Endothelial cell of hepatic sinusoid (primary cell): ENCODE measurements around the gene ADCY2.

Experiments used
- in situ Hi-C: cut with HindIII; loops from 2 replicates; pipeline ENCODE4 v1.10.0; 2017; ENCODE audit warnings: low sequenced_read_pairs

Gene ADCY2

GRCh38 chr5:7772141-7772540 lies 376.2 kb downstream of the ADCY2 start:
- in situ Hi-C loops = no loop called here

- in situ Hi-C loops = no loop called here
Observed at GRCh38 chr5:7773178-7773577, 377.2 kb downstream of the ADCY2 start.

GRCh38 chr5:7776442-7776841 lies 380.5 kb downstream of the ADCY2 start:
- in situ Hi-C loops = no loop called here

- in situ Hi-C loops = no loop called here
Observed at GRCh38 chr5:7779019-7780005, 383.4 kb downstream of the ADCY2 start.

- in situ Hi-C loops = no loop called here
Observed at GRCh38 chr5:7781899-7782298, 386.0 kb downstream of the ADCY2 start.

- in situ Hi-C loops = no loop called here
Observed at GRCh38 chr5:7784683-7785380, 388.9 kb downstream of the ADCY2 start.

- in situ Hi-C loops = no loop called here
Observed at GRCh38 chr5:7787770-7788169, 391.8 kb downstream of the ADCY2 start.

GRCh38 chr5:7789567-7789966 lies 393.6 kb downstream of the ADCY2 start:
- in situ Hi-C loops = no loop called here

GRCh38 chr5:7793895-7794294 lies 398.0 kb downstream of the ADCY2 start:
- in situ Hi-C loops = no loop called here

GRCh38 chr5:7794311-7794710 lies 398.4 kb downstream of the ADCY2 start:
- in situ Hi-C loops = no loop called here

- in situ Hi-C loops = no loop called here
Observed at GRCh38 chr5:7794823-7795222, 398.9 kb downstream of the ADCY2 start.

- in situ Hi-C loops = no loop called here
Observed at GRCh38 chr5:7795306-7795705, 399.4 kb downstream of the ADCY2 start.

- in situ Hi-C loops = no loop called here
Observed at GRCh38 chr5:7801891-7802614, 406.1 kb downstream of the ADCY2 start.

GRCh38 chr5:7802855-7803254 lies 406.9 kb downstream of the ADCY2 start:
- in situ Hi-C loops = no loop called here

- in situ Hi-C loops = no loop called here
Observed at GRCh38 chr5:7803937-7804336, 408.0 kb downstream of the ADCY2 start.

- in situ Hi-C loops = no loop called here
Observed at GRCh38 chr5:7805379-7805778, 409.4 kb downstream of the ADCY2 start.

- in situ Hi-C loops = no loop called here
Observed at GRCh38 chr5:7808998-7809397, 413.1 kb downstream of the ADCY2 start.

- in situ Hi-C loops = no loop called here
Observed at GRCh38 chr5:7811715-7812114, 415.8 kb downstream of the ADCY2 start.

- in situ Hi-C loops = no loop called here
Observed at GRCh38 chr5:7813007-7813406, 417.1 kb downstream of the ADCY2 start.

GRCh38 chr5:7813576-7813975 lies 417.6 kb downstream of the ADCY2 start:
- in situ Hi-C loops = no loop called here

- in situ Hi-C loops = no loop called here
Observed at GRCh38 chr5:7814816-7815215, 418.9 kb downstream of the ADCY2 start.
